NCI-H1048 (cell line): Measurements from ENCODE around the gene MC4R.
A peak's percentile ranks its signal among the peaks of the same experiment; 100 is the strongest.
"Not testable (repeated sequence)": the region's sequence is repeated elsewhere in the genome, so short reads cannot be mapped to it uniquely, and the experiment has no call there.

Source experiments
- DNase-seq: peaks from one replicate; lab custom pipeline; 2025; lab: John Stamatoyannopoulos, UW

MC4R gene

DNA sequence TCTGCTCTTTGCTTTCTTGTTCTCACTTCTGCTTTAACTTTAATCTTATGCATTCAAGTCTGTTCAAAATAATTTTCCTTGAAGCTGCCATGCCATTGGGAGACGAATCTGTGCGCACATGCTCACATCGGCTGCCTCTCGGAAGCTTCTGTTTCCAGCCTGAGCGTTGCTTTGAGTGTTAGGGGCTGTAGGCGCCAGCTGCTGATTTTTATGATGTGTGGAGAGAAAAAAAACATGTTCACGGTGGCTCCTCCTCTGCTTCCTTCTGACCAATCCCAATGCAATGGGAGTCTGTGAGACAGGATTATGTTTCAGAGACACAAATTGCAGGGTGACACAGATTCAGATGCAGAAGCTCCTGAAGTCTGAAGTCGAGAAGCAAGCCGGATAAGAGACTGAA is at the start of gene MC4R:
TSS of gene MC4R (minus strand) at position 180 of the 400 bp plus-strand sequence. CDS start 426 bp downstream, outside the sequence.
- DNase-seq = peak; percentile 16

DNA sequence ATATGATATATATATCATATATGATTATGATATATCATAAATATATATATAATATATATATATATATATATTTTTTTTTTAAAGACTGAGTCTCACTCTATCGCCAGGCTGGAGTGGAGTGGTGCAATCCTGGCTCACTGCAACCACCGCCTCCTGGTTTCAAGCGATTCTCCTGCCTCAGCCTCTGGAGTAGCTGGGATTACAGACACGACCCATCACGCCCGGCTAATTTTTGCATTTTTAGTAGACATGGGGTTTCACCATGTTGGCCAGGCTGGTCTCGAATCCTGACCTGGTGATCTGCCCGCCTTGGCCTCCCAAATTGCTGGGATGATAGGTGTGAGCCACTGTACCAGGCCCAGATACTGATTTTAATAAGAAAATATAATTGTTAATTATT is 49.7 kb upstream of the MC4R start:
- not testable (repeated sequence) for DNase-seq

DNA sequence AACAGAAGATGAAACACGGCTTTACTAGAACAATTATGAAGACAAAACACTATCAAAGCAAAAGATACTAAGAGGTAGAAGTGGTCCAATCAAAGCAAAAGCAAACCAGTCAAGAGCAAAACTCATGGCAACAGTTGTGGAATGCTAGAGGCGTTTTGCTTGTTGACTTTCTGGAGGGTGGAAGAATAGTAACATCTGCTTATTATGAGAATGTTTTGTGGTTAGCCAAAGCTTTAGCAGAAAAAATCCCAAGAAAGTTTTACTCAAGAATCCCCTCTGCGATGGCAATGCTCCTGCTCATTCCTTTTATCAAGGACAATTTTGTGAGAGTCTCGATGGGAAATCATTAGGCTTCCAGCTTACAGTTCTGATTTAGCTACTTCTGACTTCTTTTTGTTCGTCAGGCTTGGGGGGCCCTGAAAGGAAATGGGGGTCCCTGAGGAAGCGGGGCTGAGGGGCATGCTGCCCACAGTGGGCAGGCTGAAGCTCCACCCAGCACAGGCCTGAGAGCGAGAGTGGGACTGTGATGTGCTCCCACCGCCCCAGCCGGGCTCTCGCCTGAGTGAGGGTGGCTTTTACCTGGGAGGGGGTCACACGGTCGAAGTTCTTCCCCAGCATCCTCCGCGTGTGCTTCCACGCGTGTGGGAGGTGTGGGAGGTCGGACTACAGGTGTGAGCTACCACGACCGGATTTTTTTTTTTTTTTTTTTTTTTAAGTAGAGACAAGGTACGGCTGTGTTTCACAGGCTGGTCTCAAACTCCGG is 49.0 kb upstream of the MC4R start:
- no peak for DNase-seq

DNA sequence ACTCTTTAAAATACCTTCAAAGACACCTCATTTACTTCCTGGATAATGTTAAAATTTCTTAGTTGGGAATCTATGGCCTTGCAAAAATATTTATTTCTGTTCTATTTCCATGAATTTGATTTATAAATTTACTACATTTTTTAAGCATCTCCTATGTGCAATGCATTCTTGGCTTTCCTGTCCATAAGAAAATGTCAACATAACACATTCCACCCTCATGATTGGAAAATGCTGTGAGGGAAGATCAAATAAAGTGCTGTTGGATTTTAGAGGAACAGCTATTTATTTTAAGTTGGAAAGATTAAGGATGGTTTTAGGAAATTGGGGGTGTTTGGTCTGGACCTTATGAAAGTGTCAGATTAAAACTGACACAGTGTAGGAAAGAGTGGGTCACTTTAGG is 45.4 kb upstream of the MC4R start:
- no peak for DNase-seq

DNA sequence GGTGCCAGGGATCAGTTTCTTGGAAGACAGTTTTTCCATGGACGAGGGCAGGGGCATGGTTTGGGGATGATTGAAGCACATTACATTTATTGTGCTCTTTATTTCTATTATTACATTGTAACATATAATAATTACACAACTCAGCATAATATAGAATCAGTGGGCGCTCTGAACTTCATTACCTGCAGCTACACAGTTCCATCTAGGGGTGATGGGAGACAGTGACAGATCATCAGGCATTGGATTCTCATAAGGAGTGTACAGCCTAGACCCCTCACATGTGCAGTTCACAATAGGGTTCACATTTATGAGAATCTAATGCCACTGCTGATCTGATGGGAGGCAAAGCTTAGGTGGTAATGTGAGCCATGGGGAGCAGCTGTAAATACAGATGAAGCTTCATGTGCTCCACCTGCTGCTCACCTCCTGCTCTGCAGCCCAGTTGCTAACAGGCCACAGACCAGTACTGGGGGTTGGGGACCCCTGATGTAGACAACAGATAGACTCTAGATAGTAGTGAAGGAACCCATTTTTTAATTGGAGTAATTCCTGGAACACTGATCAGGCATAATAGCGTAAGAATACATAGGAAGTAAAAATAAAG is 41.5 kb upstream of the MC4R start:
- DNase-seq = no peak

DNA sequence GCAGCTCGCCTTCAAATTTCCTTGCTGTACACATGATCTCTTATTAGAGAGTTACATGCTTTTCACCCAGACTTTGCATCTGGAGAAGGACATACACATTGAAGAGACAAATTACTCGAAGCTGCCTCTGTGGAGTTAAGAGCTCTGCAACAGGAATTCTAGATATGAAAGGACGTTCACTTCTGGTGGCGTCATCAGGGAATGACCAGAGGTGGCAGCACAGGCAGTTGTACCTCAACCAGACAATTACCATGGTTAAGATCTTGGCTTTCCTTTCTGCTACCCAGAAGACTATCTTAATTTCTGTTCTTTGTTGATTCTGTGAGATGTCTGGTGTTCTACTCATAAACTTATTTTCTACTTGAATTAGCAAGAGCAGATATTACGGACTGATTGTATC is 39.1 kb upstream of the MC4R start:
- no peak for DNase-seq

DNA sequence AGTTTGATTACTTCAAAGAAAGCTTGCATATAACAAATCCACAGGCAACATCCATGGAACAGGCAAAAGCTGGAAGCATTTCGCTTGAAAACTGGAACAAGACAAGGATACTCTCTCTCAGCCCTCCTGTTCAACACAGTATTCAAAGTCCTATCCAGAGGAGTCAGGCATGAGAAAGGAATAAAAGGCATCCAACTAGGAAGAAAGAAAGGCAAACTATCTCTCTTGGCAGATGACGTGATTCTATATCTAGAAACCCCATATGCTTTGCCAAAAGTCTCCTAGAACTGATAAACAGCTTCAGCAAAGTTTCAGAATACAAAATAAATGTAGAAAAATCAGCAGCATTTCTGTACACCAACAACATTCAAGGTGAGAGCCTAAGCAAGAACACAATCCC is 34.1 kb upstream of the MC4R start:
- no peak for DNase-seq

DNA sequence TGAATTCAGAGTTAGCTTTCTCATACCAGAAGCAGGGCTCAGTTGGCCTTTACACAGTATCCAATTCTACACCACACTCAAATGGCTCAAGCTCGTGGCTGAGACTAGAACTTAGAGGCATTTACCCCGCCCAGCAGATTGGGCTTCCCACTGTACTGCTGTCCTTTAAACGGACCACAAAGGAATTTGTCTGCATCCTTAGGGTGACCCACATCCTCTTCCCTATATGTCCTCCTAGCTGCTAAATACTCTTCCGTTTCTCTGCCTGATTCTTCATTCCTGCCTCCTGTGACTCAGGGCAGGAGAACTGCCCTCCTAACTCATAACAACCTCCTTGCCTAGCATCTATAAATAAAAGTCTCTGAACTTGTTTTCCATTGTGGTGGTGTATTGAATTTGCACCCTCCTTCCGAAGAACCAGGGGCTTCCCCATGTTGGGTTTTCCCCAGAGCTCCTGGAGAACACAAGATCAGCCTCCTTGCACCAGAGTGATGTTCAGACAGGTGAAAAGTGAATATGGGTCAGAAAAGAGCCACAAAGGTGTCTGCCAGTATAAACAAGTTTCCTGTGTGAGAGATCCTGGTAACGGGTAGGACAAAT is 32.0 kb upstream of the MC4R start:
- no peak for DNase-seq

DNA sequence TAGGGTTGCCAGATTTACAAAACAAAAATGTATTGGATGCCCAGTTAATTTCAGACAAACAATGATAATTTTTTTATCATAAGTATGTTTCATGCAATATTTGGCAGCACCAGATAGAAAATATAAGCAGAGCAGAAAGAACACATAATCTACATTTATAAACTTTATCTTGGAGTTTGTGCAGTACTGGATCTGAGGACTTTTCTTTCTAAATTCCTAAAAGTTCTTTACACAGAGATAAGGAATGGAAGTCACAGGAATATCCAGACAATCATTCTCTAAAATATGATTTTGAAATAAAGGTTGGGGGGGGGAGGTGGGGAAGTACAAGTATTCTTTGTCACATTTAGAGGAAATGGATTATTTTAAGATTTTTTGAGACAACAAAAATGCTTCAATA is 28.8 kb upstream of the MC4R start:
- no peak for DNase-seq

DNA sequence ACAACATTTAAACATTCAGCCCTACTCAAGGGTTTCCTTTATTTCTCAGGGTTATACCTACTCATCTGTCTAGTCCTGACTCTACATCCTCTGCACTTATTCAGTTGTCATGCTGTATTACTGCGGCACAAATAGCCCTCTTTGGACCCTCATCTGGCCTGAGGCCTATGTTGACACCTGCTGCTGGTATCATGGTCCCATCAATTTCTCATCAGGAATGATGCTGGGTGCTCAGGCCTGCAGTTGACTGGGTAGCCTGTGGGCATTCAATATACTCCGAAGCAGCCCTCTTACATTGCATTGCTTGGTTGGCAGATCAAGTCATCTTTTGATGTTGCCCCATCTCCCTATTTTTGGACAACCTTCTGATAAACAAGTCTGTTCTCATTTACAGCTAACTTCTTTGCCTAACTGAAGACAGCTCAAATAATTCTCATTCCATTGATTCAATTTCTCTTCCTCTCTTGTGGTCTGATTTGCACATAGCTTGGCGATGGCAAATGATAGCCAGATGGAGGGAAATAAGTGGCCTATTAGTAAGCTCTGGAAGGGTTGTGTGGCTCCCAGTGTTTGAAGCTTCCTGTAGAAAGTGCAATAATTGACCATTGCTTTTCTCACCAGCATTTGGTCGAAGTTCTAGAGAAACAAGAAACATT is 19.1 kb upstream of the MC4R start:
- DNase-seq = no peak

DNA sequence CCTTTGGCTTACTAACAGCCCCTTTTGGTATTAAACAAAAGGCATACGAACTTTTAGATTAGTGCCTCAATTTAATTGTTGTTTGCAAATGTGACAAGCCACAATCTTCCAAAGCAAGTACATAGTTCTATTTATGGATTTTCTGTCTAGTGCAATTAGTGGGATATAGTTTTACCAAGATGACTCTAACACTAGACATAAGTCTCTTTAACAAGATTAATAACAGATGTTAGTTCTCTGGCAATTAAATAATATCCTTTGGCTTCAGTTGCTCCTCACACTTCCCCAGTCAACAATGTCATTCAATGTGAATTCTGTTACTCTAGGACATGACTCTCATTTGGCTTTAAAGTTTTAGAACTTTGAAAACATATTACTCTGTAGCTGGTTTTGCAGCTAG is 16.7 kb upstream of the MC4R start:
- DNase-seq = no peak

DNA sequence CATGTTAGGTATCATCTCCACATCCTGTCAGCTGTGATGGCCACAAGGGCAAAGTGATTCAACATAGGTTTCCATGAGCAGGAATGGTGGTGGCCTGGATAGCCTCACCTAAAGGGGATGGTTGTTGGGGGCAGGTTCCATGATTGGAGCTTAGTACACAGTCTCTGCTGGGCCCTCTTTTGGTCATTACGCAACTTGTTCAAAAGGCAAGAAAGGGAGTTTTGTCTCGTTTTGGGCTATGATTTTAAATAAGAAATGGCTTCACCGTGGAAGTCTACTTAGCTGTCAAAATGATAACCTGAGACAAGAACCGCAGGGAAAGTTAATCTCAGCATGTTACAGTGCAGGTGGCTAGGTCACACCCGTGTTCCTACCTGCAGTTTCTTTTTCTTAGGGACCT is 13.1 kb upstream of the MC4R start:
- no peak for DNase-seq

DNA sequence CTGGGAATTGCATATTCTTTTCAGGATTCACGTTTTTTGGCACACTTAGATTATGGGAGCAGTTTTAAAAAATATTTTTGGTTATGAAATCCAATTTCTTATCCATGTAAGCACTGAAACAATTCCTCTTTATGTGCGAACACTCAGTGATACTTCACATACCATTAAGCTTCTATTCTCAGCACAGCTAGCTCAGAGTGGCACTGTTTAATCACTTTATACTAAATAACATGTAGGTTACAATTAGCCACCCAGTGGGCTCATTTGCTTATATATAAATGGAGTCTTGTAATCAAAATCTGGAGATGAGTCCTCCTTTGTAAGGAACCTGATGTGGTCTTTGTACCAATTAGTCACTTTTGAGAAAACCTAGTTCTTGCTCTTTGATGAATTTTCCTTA is 11.3 kb upstream of the MC4R start:
- no peak for DNase-seq

DNA sequence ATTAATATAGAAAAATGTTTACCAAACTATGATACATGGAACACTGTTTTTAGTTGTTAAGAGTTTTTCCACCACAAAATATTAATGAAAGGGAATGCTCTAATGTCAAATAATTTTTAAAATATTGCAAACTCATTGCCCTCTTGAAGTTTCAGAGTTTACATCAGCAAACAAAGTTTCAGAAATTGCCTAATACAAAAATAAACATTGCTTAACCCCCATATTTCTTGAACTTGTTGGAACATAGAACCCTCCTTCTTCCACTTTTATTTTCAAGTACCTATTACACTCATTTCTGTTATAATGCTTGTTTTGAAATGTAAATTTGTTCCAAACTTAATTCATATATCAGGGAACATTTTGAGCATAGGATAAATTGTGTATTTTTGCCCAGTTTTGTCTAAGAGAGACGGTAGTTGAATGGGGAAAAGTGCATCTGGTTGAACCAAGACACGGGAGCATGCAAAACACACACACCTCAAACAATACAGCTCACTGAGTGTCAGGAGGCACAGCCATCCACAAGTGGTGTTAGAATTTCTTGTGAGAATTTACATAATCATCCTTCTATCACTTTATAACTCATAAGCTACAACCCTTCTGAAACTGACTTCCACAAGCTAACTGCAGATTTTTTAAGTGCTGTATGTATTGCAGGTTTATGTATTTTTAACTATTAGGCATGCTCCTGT is 5.3 kb upstream of the MC4R start:
- no peak for DNase-seq

DNA sequence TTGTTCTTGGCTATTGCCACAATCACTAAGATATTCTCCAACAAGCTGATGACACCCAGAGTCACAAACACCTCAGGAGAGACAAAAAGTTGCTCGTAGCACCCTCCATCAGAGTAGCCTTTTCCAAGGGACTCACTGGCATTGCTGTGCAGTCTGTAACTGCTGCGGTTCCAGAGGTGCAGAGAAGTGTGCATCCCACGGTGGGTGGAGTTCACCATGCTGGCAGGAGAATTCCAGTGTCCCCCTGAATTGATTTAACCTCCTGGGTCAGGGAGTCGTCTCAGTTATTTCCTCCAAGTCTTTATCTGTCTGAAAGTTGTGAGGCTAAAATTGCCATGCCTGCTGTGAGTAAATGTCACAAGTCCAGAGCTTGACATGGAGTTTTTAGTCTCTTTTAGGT is 443 bp downstream of the MC4R start:
- no peak for DNase-seq

DNA sequence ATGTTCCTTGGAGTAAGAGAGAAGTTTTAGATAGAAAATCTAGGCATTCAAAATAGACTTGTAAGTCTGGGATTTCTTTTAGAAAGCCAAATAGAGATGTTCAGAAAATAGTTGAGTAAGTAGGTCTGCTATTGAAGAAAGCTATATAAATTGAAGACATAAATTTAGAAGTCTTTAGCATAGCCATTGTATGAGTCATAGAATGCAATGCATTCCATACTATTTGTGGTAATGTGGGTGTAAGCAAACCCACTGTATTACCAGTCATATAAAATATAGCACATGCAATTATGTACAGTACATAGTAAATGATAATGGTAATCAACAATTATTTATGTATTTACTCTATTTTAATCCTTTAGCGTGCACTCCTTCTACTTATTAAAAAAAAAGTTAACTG is 14.1 kb downstream of the MC4R start:
- DNase-seq = no peak

DNA sequence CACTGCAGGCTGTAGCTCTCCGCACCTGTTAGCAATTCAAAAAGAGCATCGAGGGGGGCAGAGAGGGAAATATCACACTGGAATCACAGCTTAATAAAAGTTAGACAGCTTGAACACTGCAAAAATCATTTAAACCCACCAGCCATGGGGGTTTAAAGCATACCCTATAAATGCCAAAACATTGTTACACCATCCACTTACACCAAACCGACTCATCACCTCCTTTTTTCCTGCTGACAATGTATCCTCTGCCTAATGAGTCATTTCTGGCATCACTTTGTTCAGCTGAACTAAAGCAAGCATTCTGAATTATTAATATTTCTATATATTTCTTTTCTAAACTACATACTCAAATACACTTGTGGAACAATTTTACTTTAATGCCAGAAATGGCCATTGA is 21.6 kb downstream of the MC4R start:
- DNase-seq = no peak

DNA sequence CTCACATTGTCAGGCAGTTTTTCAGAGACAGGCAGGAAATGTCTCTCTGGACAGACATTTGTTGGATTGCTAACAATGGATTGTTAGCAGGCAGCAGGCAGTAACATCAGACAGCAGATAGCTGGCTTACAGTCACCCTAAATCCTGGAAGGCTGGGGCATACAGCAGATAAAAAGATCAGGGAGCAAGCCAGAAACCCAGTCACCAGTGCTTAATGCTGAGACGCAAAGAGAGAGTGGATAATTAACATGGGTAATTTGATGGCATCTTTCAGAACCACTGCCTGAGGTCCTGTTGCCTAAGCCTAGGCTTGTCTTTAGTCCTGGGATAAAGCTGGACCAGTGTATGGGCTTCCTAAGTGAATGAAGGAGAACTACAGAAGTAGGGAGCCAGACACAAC is 22.4 kb downstream of the MC4R start:
- DNase-seq = no peak

DNA sequence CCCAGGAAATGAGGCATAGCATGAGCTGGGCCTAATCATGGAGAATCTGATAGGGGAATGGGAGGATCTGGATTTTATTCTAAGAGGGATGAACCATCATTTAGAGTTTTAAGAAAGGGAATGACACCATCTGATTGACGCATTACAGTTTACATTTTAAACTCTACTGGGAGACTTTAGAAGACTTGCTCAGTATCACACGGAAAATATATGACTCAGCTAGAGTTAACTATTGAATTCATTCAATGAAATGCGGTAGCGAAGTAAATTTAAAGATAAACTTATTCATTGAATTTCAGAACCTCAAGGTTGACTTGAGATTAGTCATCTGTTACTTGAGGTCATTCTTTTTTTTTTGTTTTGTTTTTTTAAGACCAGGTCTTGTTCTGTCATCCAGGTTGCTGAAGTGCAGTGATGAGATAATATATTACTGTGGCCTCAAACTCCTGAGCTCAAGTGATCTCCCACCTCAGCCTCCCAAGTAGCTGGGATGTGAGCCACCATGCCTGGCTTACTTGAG is 25.0 kb downstream of the MC4R start:
- no peak for DNase-seq

DNA sequence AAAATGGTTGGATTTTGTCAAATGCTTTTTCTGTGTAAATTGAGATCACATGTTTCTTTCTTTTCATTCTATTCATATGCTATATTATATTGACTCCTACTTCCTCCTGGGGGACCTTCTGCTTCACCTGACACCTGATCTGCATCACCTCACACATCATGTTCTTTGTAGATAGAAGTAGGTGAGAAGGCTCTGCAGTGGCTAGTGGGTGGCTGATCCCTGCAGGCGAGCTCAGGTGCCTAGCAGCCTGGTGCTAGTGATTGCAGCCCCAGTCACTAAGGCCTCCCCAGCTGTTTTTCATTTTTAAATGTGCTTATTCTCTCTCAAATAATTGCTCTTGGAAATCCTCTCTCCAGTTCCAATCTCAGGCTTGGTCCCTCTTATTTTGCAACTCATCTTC is 33.6 kb downstream of the MC4R start:
- DNase-seq = no peak

DNA sequence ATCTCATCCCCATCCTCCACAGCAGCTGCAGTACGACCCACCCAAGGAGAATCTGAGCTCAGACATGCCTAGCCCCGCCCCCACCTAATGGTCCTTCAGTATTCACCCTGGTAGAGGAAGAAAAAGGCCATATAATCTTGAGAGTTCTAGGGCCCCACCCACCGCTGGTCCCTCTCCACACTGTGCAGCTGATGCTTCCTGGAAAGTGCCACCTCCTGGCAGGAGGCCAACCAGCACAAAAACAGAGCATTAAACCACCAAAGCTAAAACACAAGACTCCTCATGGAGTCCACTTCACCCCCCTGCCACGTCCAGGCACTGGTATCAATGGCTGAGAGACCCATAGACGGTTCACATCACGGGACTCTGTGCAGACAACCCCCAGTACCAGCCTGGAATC is 40.7 kb downstream of the MC4R start:
- no peak for DNase-seq

DNA sequence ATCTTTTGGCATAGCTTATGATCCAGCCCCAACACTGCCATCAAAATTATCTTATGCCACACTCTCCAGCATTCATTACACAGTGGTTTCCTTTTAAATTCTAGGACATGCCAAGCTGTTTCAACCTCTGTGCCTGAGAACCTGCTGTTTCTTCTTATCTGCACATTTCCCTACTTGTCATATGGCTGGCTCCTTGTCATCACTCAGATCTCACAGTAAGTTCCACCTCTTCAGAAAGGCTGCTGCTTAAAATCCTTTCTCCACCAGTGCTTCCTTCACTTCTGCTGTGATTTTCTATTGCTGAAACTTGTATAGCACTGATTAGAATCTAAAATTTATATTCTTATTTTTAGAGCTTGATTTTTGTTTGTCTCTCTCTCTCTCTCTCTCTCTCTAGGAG is 43.4 kb downstream of the MC4R start:
- DNase-seq = no peak
